ENCODE measurements around the gene ANLN.

Gene ANLN

DNA sequence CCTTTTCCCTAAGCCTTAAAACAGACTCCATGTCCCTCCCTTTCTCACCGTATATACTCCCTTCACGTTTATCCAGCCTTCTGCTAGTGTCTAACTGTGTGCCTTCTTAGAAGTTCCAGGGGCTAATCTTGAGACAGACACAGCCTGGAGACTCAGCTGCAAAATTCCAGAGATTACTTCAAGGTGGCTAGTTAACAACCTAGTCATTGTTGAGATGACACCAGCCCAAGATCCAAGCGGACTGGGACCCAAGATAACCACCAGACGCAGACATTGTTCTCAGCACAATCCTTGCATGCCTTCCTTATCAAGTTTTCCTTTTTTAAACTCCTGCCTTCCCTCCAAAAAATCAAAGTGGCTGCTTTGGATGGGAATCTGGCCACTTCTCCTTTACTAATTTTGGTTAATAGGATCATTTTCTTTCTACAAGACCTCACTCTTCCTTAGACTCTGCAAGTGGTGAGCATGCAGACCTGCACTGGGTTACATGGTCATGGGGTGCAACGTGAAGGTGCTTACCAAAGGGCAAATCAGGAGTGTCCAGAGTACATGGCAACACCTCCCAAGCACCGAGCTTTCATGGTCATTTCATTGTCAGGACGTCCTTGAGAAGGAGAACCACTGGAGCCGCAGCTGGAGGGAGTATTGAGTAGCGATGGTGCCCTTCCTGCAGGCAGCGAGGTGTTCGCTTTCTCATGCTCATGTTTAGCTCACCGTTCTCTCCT, 69.7 kb downstream of the ANLN start:
- Histone ChIP-seq H3K27ac (ENCODE audit: low read length, poor library complexity, severe bottlenecking) (no peak overlapping the region), H2BK5ac (ENCODE audit: low read depth, low read length, poor library complexity, severe bottlenecking) (no peak overlapping the region), H3K18ac (ENCODE audit: low read depth in 1 of 2, low read length in 2 of 2) (no peak overlapping the region), H3K4me2 (ENCODE audit: low read length, poor library complexity, severe bottlenecking) (no peak overlapping the region), H3K23ac (ENCODE audit: low read length in 2 of 2) (no peak overlapping the region), H3K36me3 (ENCODE audit: control insufficient read depth in 1 of 2, insufficient read depth in 2 of 2, low read depth in 1 of 2, low read length in 2 of 2) (no peaks in the 10 kb centered on the region), H2BK120ac (ENCODE audit: low read depth, low read length) (no peak overlapping the region), H3K14ac (ENCODE audit: low read length in 2 of 2) (no peak overlapping the region), H2AK5ac (ENCODE audit: low read length, severe bottlenecking) (no peak overlapping the region), H3K27me3 (ENCODE audit: control insufficient read depth in 1 of 2, insufficient read depth in 1 of 2, low read length in 2 of 2) (peaks cover 0 to 10% of the 10 kb centered on the region in 2 experiments), H3K9ac (ENCODE audit: low read length) (no peak overlapping the region), H3K9me3 (ENCODE audit: control insufficient read depth, low read length) (no peaks in the 10 kb centered on the region), H3K4me3 (ENCODE audit: insufficient read depth in 1 of 2, low read depth in 1 of 2, low read length in 2 of 2) (no peak overlapping the region), H3K4me1 (ENCODE audit: control insufficient read depth, insufficient read depth, low read depth, low read length) (no peaks in the 10 kb centered on the region), H3K79me1 (replicated peaks; ENCODE audit: low read length, poor library complexity, severe bottlenecking) (no peaks in the 10 kb centered on the region), H2BK12ac (ENCODE audit: low read length in 2 of 2) (no peak overlapping the region), H4K91ac (ENCODE audit: low read length) (no peak overlapping the region), H2BK15ac (ENCODE audit: low read depth, poor library complexity, severe bottlenecking) (no peak overlapping the region), H3K4ac (ENCODE audit: low read depth in 1 of 2, low read length in 2 of 2) (no peak overlapping the region), H4K8ac (ENCODE audit: low read length) (no peak overlapping the region), H2AFZ (ENCODE audit: low read depth, low read length) (no peak overlapping the region)
- WGBS = 75% methylated on average over 9 of the region's 12 CpGs
- DNase-seq = no peak

DNA sequence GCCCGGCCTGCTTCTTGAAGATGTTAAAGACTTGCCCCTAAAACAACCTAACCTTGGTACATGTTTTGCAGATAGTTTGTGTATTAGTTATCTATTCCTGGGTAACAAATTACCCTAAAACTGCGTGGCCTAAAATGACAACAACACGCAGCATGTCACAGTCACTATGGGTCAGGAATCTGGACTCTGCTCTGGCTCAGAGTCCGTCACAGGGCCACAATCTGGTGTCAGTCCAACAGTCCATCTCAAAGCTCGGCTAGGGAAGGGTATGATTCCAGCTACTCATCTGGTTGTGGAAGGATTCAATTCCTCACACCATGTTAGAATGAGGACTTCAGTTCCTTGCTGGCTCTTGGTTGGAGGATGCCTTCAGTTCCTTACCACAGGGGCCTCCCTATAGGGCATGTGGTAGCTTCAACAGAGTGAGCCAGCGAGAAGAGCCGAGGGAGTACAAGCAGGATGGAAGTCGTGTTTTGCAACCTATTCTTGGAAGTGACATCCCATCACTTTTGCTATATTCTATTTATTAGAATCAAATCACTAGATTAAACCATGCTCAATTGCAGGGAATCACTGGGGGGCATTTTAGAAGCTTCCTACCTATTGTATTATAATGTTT, 71.3 kb downstream of the ANLN start:
- Histone ChIP-seq H3K4ac (ENCODE audit: low read depth in 1 of 2, low read length in 2 of 2) (no peak overlapping the region), H3K4me3 (ENCODE audit: insufficient read depth in 1 of 2, low read depth in 1 of 2, low read length in 2 of 2) (no peak overlapping the region), H2BK12ac (ENCODE audit: low read length in 2 of 2) (no peak overlapping the region), H2BK5ac (ENCODE audit: low read depth, low read length, poor library complexity, severe bottlenecking) (no peak overlapping the region), H3K9ac (ENCODE audit: low read length) (no peak overlapping the region), H3K18ac (ENCODE audit: low read depth in 1 of 2, low read length in 2 of 2) (no peak overlapping the region), H4K8ac (ENCODE audit: low read length) (no peak overlapping the region), H4K91ac (ENCODE audit: low read length) (no peak overlapping the region), H2AK5ac (ENCODE audit: low read length, severe bottlenecking) (no peak overlapping the region), H3K4me2 (ENCODE audit: low read length, poor library complexity, severe bottlenecking) (no peak overlapping the region), H2BK120ac (ENCODE audit: low read depth, low read length) (no peak overlapping the region), H2AFZ (ENCODE audit: low read depth, low read length) (no peak overlapping the region), H3K23ac (ENCODE audit: low read length in 2 of 2) (no peak overlapping the region), H3K79me1 (replicated peaks; ENCODE audit: low read length, poor library complexity, severe bottlenecking) (no peaks in the 10 kb centered on the region), H3K27me3 (ENCODE audit: control insufficient read depth in 1 of 2, insufficient read depth in 1 of 2, low read length in 2 of 2) (peaks cover 0 to 13% of the 10 kb centered on the region in 2 experiments), H3K9me3 (ENCODE audit: control insufficient read depth, low read length) (no peaks in the 10 kb centered on the region), H3K14ac (ENCODE audit: low read length in 2 of 2) (no peak overlapping the region), H2BK15ac (ENCODE audit: low read depth, poor library complexity, severe bottlenecking) (no peak overlapping the region), H3K27ac (ENCODE audit: low read length, poor library complexity, severe bottlenecking) (no peak overlapping the region), H3K4me1 (ENCODE audit: control insufficient read depth, insufficient read depth, low read depth, low read length) (no peaks in the 10 kb centered on the region), H3K36me3 (ENCODE audit: control insufficient read depth in 1 of 2, insufficient read depth in 2 of 2, low read depth in 1 of 2, low read length in 2 of 2) (no peaks in the 10 kb centered on the region)
- DNase-seq = no peak
- WGBS = 93% methylated on average over 6 of the region's 8 CpGs

- no peak overlapping the region for H3K14ac ChIP-seq (ENCODE audit: low read length in 2 of 2)
- H3K4ac ChIP-seq (ENCODE audit: low read depth in 1 of 2, low read length in 2 of 2) = no peak overlapping the region
- whole genome bisulfite sequencing = 80% methylated on average over 4 of the region's 6 CpGs
- H3K27ac ChIP-seq (ENCODE audit: low read length, poor library complexity, severe bottlenecking) = no peak overlapping the region
- peak overlapping the region; percentile 35 for H4K8ac ChIP-seq (ENCODE audit: low read length)
- no peak overlapping the region for H3K18ac ChIP-seq (ENCODE audit: low read depth in 1 of 2, low read length in 2 of 2)
- peaks cover 0 to 13% of the 10 kb centered on the region in 2 experiments for H3K27me3 ChIP-seq (ENCODE audit: control insufficient read depth in 1 of 2, insufficient read depth in 1 of 2, low read length in 2 of 2)
- H3K4me3 ChIP-seq (ENCODE audit: insufficient read depth in 1 of 2, low read depth in 1 of 2, low read length in 2 of 2) = no peak overlapping the region
- H3K9me3 ChIP-seq (ENCODE audit: control insufficient read depth, low read length) = no peaks in the 10 kb centered on the region
- no peak overlapping the region for H2BK5ac ChIP-seq (ENCODE audit: low read depth, low read length, poor library complexity, severe bottlenecking)
- H2BK15ac ChIP-seq (ENCODE audit: low read depth, poor library complexity, severe bottlenecking) = no peak overlapping the region
- H3K9ac ChIP-seq (ENCODE audit: low read length) = no peak overlapping the region
- no peaks in the 10 kb centered on the region for H3K79me1 ChIP-seq (replicated peaks; ENCODE audit: low read length, poor library complexity, severe bottlenecking)
- H2BK12ac ChIP-seq (ENCODE audit: low read length in 2 of 2) = no peak overlapping the region
- no peaks in the 10 kb centered on the region for H3K4me1 ChIP-seq (ENCODE audit: control insufficient read depth, insufficient read depth, low read depth, low read length)
- no peak overlapping the region for H3K4me2 ChIP-seq (ENCODE audit: low read length, poor library complexity, severe bottlenecking)
- no peaks in the 10 kb centered on the region for H3K36me3 ChIP-seq (ENCODE audit: control insufficient read depth in 1 of 2, insufficient read depth in 2 of 2, low read depth in 1 of 2, low read length in 2 of 2)
- no peak overlapping the region for H4K91ac ChIP-seq (ENCODE audit: low read length)
- H2AK5ac ChIP-seq (ENCODE audit: low read length, severe bottlenecking) = no peak overlapping the region
- no peak overlapping the region for H2BK120ac ChIP-seq (ENCODE audit: low read depth, low read length)
- DNase-seq = no peak
- no peak overlapping the region for H2AFZ ChIP-seq (ENCODE audit: low read depth, low read length)
- H3K23ac ChIP-seq (ENCODE audit: low read length in 2 of 2) = no peak overlapping the region
These were observed 73.0 kb downstream of the ANLN start for GRCh38 chr7:36462551-36463137.

- Histone ChIP-seq H4K91ac (ENCODE audit: low read length) (no peak overlapping the region), H3K4me2 (ENCODE audit: low read length, poor library complexity, severe bottlenecking) (no peak overlapping the region), H2BK5ac (ENCODE audit: low read depth, low read length, poor library complexity, severe bottlenecking) (no peak overlapping the region), H3K4me3 (ENCODE audit: insufficient read depth in 1 of 2, low read depth in 1 of 2, low read length in 2 of 2) (no peak overlapping the region), H2AFZ (ENCODE audit: low read depth, low read length) (no peak overlapping the region), H3K14ac (ENCODE audit: low read length in 2 of 2) (no peak overlapping the region), H3K27ac (ENCODE audit: low read length, poor library complexity, severe bottlenecking) (no peak overlapping the region), H3K4ac (ENCODE audit: low read depth in 1 of 2, low read length in 2 of 2) (no peak overlapping the region), H2BK15ac (ENCODE audit: low read depth, poor library complexity, severe bottlenecking) (no peak overlapping the region), H2AK5ac (ENCODE audit: low read length, severe bottlenecking) (no peak overlapping the region), H3K79me1 (replicated peaks; ENCODE audit: low read length, poor library complexity, severe bottlenecking) (no peaks in the 10 kb centered on the region), H3K23ac (ENCODE audit: low read length in 2 of 2) (no peak overlapping the region), H3K27me3 (ENCODE audit: control insufficient read depth in 1 of 2, insufficient read depth in 1 of 2, low read length in 2 of 2) (peaks cover 0 to 13% of the 10 kb centered on the region in 2 experiments), H2BK12ac (ENCODE audit: low read length in 2 of 2) (no peak overlapping the region), H3K18ac (ENCODE audit: low read depth in 1 of 2, low read length in 2 of 2) (no peak overlapping the region), H4K8ac (ENCODE audit: low read length) (no peak overlapping the region), H3K4me1 (ENCODE audit: control insufficient read depth, insufficient read depth, low read depth, low read length) (no peaks in the 10 kb centered on the region), H2BK120ac (ENCODE audit: low read depth, low read length) (no peak overlapping the region), H3K36me3 (ENCODE audit: control insufficient read depth in 1 of 2, insufficient read depth in 2 of 2, low read depth in 1 of 2, low read length in 2 of 2) (no peaks in the 10 kb centered on the region), H3K9ac (ENCODE audit: low read length) (no peak overlapping the region), H3K9me3 (ENCODE audit: control insufficient read depth, low read length) (no peaks in the 10 kb centered on the region)
- DNase-seq = no peak
- WGBS = no CpG with 5 or more reads among the region's 3 CpGs
These were observed 74.6 kb downstream of the ANLN start for GRCh38 chr7:36464271-36464670.

Data from mesenchymal stem cell (in vitro differentiated cells and primary cell).